ENCODE data around the gene USP25.

DNA sequence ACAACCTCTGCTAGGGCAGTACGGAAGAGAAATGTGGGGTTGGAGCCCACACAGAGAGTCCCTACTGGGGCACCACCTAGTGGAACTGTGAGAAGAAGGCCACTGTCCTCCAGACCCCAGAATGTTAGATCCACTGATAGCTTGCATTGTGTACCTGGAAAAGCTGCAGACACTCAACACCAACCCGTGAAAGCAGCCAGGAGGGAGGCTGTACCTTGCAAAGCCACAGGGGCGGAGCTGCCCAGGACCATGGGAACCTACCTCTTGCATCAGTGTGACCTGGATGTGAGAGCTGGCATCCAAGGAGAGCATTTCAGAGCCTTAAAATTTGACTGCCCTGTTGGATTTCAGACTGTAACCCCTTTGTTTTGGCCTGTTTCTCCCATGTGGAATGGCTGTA, 85.5 kb downstream of the USP25 start:
- TF ChIP-seq CTCF (conservative IDR thresholded peaks at IDR 0.05) = no peak
- TF ChIP-seq EZH2 (IDR thresholded peaks at IDR 0.05; ENCODE audit: low read depth) = no peak

All from PC-9 (cell line).